KOPT-K1 (cell line): Measurements from ENCODE around the gene DMPK.
A peak's percentile ranks its signal among the peaks of the same experiment; 100 is the strongest.

Source experiments
- H3K27ac ChIP-seq: fragments of 200-600 bp; sonication (generic); 2 replicates; pipeline ENCODE4 v1.5.1; 2016; ENCODE audit warnings: antibody characterized with exemption, mild to moderate bottlenecking, low read depth, low read length; ENCODE audit not compliant: poor library complexity, severe bottlenecking
- H3K36me3 ChIP-seq: fragments of 200-600 bp; sonication (generic); 2 replicates; pipeline ENCODE4 v1.5.1; 2017; ENCODE audit warnings: antibody characterized with exemption, mild to moderate bottlenecking, low read length, moderate library complexity; ENCODE audit not compliant: insufficient read depth
- H3K9me3 ChIP-seq: fragments of 200-600 bp; sonication (generic); 2 replicates; pipeline ENCODE4 v1.5.1; 2017; ENCODE audit warnings: antibody characterized with exemption, low read length, mild to moderate bottlenecking; ENCODE audit not compliant: insufficient read depth, poor library complexity, severe bottlenecking

DMPK gene, protein sequence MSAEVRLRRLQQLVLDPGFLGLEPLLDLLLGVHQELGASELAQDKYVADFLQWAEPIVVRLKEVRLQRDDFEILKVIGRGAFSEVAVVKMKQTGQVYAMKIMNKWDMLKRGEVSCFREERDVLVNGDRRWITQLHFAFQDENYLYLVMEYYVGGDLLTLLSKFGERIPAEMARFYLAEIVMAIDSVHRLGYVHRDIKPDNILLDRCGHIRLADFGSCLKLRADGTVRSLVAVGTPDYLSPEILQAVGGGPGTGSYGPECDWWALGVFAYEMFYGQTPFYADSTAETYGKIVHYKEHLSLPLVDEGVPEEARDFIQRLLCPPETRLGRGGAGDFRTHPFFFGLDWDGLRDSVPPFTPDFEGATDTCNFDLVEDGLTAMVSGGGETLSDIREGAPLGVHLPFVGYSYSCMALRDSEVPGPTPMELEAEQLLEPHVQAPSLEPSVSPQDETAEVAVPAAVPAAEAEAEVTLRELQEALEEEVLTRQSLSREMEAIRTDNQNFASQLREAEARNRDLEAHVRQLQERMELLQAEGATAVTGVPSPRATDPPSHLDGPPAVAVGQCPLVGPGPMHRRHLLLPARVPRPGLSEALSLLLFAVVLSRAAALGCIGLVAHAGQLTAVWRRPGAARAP

GRCh38 chr19:45782162-45782691, at the start of gene DMPK:
Gene DMPK (minus strand): TSS chr19:45782490. CDS start chr19:45782352, 138 bp downstream.
- Histone ChIP-seq H3K27ac (no peak within 1 kb of the TSS), H3K36me3 (peaks cover 24% of the 10 kb centered on the region; the same call in 1 of the 2 replicates), H3K9me3 (no peaks in the 10 kb centered on the region)

DNA sequence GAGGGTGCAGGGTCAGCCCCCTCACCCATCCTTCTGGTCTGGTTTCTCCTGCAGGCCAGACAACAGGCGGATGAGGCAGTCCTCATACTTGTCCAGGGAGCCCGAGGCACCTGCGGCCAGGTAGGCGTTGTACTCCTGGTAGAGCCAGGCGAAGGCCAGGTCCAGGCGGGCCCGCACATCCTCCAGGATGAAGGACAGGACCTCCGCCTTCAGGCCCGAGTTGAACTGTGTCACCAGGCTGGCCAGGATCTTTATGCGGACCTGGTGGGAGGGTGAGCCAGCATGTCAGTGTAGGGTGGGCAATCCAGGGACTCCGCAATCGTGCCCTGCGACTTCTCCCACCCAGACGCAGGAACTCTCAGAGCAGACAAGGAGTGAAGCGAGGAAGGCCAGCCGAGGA, 46.7 kb upstream of the DMPK start:
- no peak overlapping the region for H3K27ac ChIP-seq
- H3K9me3 ChIP-seq, result no peaks in the 10 kb centered on the region
- H3K36me3 ChIP-seq, result peaks cover 97% of the 10 kb centered on the region

GRCh38 chr19:45828523-45828922, 46.2 kb upstream of the DMPK start:
- Histone ChIP-seq H3K27ac (no peak overlapping the region), H3K9me3 (no peaks in the 10 kb centered on the region), H3K36me3 (peaks cover 97% of the 10 kb centered on the region)

- Histone ChIP-seq H3K36me3 (peaks cover 97% of the 10 kb centered on the region), H3K9me3 (no peaks in the 10 kb centered on the region), H3K27ac (no peak overlapping the region)
These were observed 45.3 kb upstream of the DMPK start for GRCh38 chr19:45827459-45828093.

- H3K9me3 ChIP-seq, result no peaks in the 10 kb centered on the region
- H3K27ac ChIP-seq, result no peak overlapping the region
- H3K36me3 ChIP-seq, result peaks cover 97% of the 10 kb centered on the region
These were observed 44.6 kb upstream of the DMPK start for GRCh38 chr19:45826934-45827333.

GRCh38 chr19:45825917-45826893, 43.9 kb upstream of the DMPK start:
- Histone ChIP-seq H3K9me3 (no peaks in the 10 kb centered on the region), H3K36me3 (peaks cover 97% of the 10 kb centered on the region), H3K27ac (no peak overlapping the region)

GRCh38 chr19:45825263-45825605, 42.9 kb upstream of the DMPK start:
- Histone ChIP-seq H3K27ac (peak overlapping the region; percentile 57), H3K9me3 (no peaks in the 10 kb centered on the region), H3K36me3 (peaks cover 98% of the 10 kb centered on the region)

GRCh38 chr19:45824531-45825262, 42.4 kb upstream of the DMPK start:
- Histone ChIP-seq H3K27ac (peak overlapping the region; percentile 57), H3K9me3 (no peaks in the 10 kb centered on the region), H3K36me3 (peaks cover 98% of the 10 kb centered on the region)

GRCh38 chr19:45824041-45824471, 41.8 kb upstream of the DMPK start:
- Histone ChIP-seq H3K36me3 (peaks cover 98% of the 10 kb centered on the region), H3K27ac (peak overlapping the region; percentile 57), H3K9me3 (no peaks in the 10 kb centered on the region)

DNA sequence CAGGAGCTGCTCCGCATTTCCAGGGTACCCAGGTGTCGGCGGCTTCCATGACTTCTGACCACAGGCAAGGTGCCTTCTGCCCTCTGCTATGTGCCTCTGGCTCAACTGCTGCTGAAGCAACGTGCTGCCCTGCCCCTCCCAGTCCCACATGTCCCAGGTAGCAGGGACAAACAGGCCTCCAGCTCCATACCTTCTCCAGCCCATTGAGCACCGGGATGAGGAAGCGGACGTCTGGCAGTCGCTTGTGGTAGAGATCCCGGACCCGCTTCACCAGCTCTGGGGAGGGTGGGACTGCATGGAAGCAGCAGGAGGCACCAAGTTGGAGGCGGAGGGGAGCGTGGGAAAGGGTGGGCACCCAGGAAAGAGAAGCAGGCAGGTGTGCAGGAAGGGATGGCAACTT, 40.9 kb upstream of the DMPK start:
- no peak overlapping the region for H3K27ac ChIP-seq
- H3K36me3 ChIP-seq, result peaks cover 91% of the 10 kb centered on the region
- no peaks in the 10 kb centered on the region for H3K9me3 ChIP-seq

DNA sequence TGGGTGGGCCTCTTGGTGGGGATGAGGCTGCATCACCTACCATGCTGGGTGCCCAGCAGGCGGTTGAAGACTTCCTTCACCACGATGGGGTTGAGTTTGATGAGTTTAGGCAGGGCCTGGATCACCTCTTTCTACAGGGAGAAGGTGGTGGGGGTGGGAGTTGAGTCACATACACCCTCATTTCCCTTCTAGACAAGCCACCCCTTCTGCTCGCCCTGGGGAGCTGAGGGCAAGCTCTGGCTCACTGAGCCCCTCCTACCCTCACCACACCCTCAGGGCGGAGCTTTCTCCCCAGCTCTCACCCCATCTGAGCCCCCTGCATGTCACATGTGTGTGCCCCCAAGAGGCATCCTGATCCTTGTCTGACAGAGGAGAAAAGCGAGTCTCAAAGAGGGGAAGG, 40.4 kb upstream of the DMPK start:
- Histone ChIP-seq H3K27ac (no peak overlapping the region), H3K9me3 (no peaks in the 10 kb centered on the region), H3K36me3 (peaks cover 86% of the 10 kb centered on the region)

- Histone ChIP-seq H3K27ac (no peak overlapping the region), H3K36me3 (peaks cover 75% of the 10 kb centered on the region)
These were observed 39.3 kb upstream of the DMPK start for GRCh38 chr19:45821570-45821969.

GRCh38 chr19:45821103-45821521, 38.8 kb upstream of the DMPK start:
- Histone ChIP-seq H3K9me3 (no peaks in the 10 kb centered on the region), H3K27ac (no peak overlapping the region), H3K36me3 (peaks cover 72% of the 10 kb centered on the region)

More at GRCh38 chr19:45821570-45821969, 39.3 kb upstream of the DMPK start:
- H3K9me3 ChIP-seq, result no peaks in the 10 kb centered on the region
